ENCODE results near the gene IFNA8. TPM values are rescaled to one million over a fixed set of nuclear protein-coding genes. Genes with fewer than 3 reads are reported as not detected.

Gene IFNA8
- total RNA-seq, 2 experiments from 2014 or later = not detected

- Histone ChIP-seq H2AFZ (ENCODE audit: low read length) (no peak overlapping the region), H3K79me2 (ENCODE audit: insufficient read depth, low read depth, low read length) (no peaks in the 10 kb centered on the region), H3K4me3 (ENCODE audit: low read depth, low read length, poor library complexity, severe bottlenecking) (no peak overlapping the region), H4K20me1 (ENCODE audit: insufficient read depth, low read length) (no peaks in the 10 kb centered on the region), H3K9me3 (ENCODE audit: low read length) (no peaks in the 10 kb centered on the region), H3K27ac (ENCODE audit: low read depth, low read length, poor library complexity, severe bottlenecking) (no peak overlapping the region), H3K9me2 (ENCODE audit: insufficient read depth, low read length) (no peaks in the 10 kb centered on the region), H3K4me2 (ENCODE audit: low read length) (no peak overlapping the region), H3K36me3 (ENCODE audit: insufficient read depth, low read length) (no peaks in the 10 kb centered on the region), H3K4me1 (ENCODE audit: insufficient read depth, low read length, poor library complexity, severe bottlenecking) (no peaks in the 10 kb centered on the region)
- ChIA-PET CTCF (ENCODE audit: unreplicated experiment) (no interaction called here), POLR2A (interaction anchor here (0.5 kb wide), 1 partner anchor 67 kb away, joined by 4 read pairs; the partner anchor contains the start of gene KLHL9)
- intact Hi-C loops (cut with micrococcal nuclease; ENCODE audit: unreplicated experiment) = no loop called here
- no peak for DNase-seq (ENCODE audit: low spot score)
- no TSS peak for BruUV-seq (replicated peaks)
- no peak for TF ChIP-seq CTCF (conservative IDR thresholded peaks at IDR 0.05; ENCODE audit: low read length)
- no peak for TF ChIP-seq EZH2phosphoT487 (IDR thresholded peaks at IDR 0.05; ENCODE audit: borderline replicate concordance, low read depth, low read length)
Measured at GRCh38 chr9:21402386-21403251, 6.3 kb upstream of the IFNA8 start.

- no peaks in the 10 kb centered on the region for H3K4me1 ChIP-seq (ENCODE audit: insufficient read depth, low read length, poor library complexity, severe bottlenecking)
- no peak overlapping the region for H3K4me2 ChIP-seq (ENCODE audit: low read length)
- no peaks in the 10 kb centered on the region for H3K79me2 ChIP-seq (ENCODE audit: insufficient read depth, low read depth, low read length)
- no peaks in the 10 kb centered on the region for H3K36me3 ChIP-seq (ENCODE audit: insufficient read depth, low read length)
- DNase-seq (ENCODE audit: low spot score) = no peak
- BruUV-seq (replicated peaks) = no TSS peak
- H3K9me2 ChIP-seq (ENCODE audit: insufficient read depth, low read length) = no peaks in the 10 kb centered on the region
- intact Hi-C loops (cut with micrococcal nuclease; ENCODE audit: unreplicated experiment) = no loop called here
- H3K27ac ChIP-seq (ENCODE audit: low read depth, low read length, poor library complexity, severe bottlenecking) = no peak overlapping the region
- H2AFZ ChIP-seq (ENCODE audit: low read length) = no peak overlapping the region
- no peaks in the 10 kb centered on the region for H3K9me3 ChIP-seq (ENCODE audit: low read length)
- H4K20me1 ChIP-seq (ENCODE audit: insufficient read depth, low read length) = no peaks in the 10 kb centered on the region
- TF ChIP-seq CTCF (conservative IDR thresholded peaks at IDR 0.05; ENCODE audit: low read length) (no peak), EZH2phosphoT487 (IDR thresholded peaks at IDR 0.05; ENCODE audit: borderline replicate concordance, low read depth, low read length) (no peak)
- POLR2A ChIA-PET = no interaction called here
- H3K4me3 ChIP-seq (ENCODE audit: low read depth, low read length, poor library complexity, severe bottlenecking) = no peak overlapping the region
- CTCF ChIA-PET (ENCODE audit: unreplicated experiment) = no interaction called here
Measured at GRCh38 chr9:21404146-21404545, 4.8 kb upstream of the IFNA8 start.

- CTCF ChIA-PET (ENCODE audit: unreplicated experiment) = no interaction called here
- no peak overlapping the region for H3K27ac ChIP-seq (ENCODE audit: low read depth, low read length, poor library complexity, severe bottlenecking)
- peak; percentile 4 for DNase-seq (ENCODE audit: low spot score)
Measured at GRCh38 chr9:21412107-21412506, 3.2 kb downstream of the IFNA8 start.

More at GRCh38 chr9:21412107-21412506, 3.2 kb downstream of the IFNA8 start:
- Histone ChIP-seq H3K79me2 (ENCODE audit: insufficient read depth, low read depth, low read length) (no peaks in the 10 kb centered on the region), H4K20me1 (ENCODE audit: insufficient read depth, low read length) (no peaks in the 10 kb centered on the region), H3K9me3 (ENCODE audit: low read length) (no peaks in the 10 kb centered on the region), H3K9me2 (ENCODE audit: insufficient read depth, low read length) (no peaks in the 10 kb centered on the region), H3K4me2 (ENCODE audit: low read length) (no peak overlapping the region), H3K4me1 (ENCODE audit: insufficient read depth, low read length, poor library complexity, severe bottlenecking) (peaks cover 5% of the 10 kb centered on the region), H3K4me3 (ENCODE audit: low read depth, low read length, poor library complexity, severe bottlenecking) (no peak overlapping the region), H2AFZ (ENCODE audit: low read length) (no peak overlapping the region), H3K36me3 (ENCODE audit: insufficient read depth, low read length) (no peaks in the 10 kb centered on the region)
- TF ChIP-seq CTCF (conservative IDR thresholded peaks at IDR 0.05; ENCODE audit: low read length) (no peak), EZH2phosphoT487 (IDR thresholded peaks at IDR 0.05; ENCODE audit: borderline replicate concordance, low read depth, low read length) (no peak)
- POLR2A ChIA-PET = interaction anchor here (0.6 kb wide), 1 partner anchor 10 kb away, joined by 3 read pairs; no protein-coding TSS in a partner anchor
- intact Hi-C loops (cut with micrococcal nuclease; ENCODE audit: unreplicated experiment) = no loop called here
- no TSS peak for BruUV-seq (replicated peaks)
